Neural cell (in vitro differentiated cells): Measurements from ENCODE around the gene POU6F2. TPM values are rescaled to one million over a fixed set of nuclear protein-coding genes. Genes with fewer than 3 reads are reported as not detected.

Experiments used
- H2AFZ ChIP-seq: fragments of 200-600, 300-800 bp; sonication (generic), shearing (Covaris generic); 2 replicates; pipeline ENCODE4 v1.6.0; 2014; ENCODE audit warnings: low read depth, mild to moderate bottlenecking, antibody characterized with exemption, low read length, moderate library complexity
- H3F3A ChIP-seq: fragments of 200-600 bp; shearing (Covaris generic); 2 replicates; pipeline ENCODE4 v1.6.1; 2016; ENCODE audit warnings: mild to moderate bottlenecking, moderate library complexity, mixed read lengths, antibody characterized with exemption, low read length; ENCODE audit not compliant: insufficient read depth, poor library complexity, severe bottlenecking
- H3K27ac ChIP-seq: fragments of 200-600, 300-800 bp; sonication (generic), shearing (Covaris generic); 2 replicates; pipeline ENCODE4 v1.5.1; 2014; ENCODE audit warnings: mild to moderate bottlenecking, low read length, moderate library complexity
- H3K27me3 ChIP-seq: fragments of 300-800, 200-600 bp; sonication (generic), shearing (Covaris generic); 2 replicates; pipeline ENCODE4 v1.6.0; 2014; ENCODE audit warnings: mild to moderate bottlenecking, low read depth, low read length, moderate library complexity; ENCODE audit not compliant: insufficient read depth
- H3K36me3 ChIP-seq: fragments of 300-800, 200-600 bp; sonication (generic), shearing (Covaris generic); 2 replicates; pipeline ENCODE4 v1.5.1; 2014; ENCODE audit warnings: mild to moderate bottlenecking, antibody characterized with exemption, low read length, moderate library complexity; ENCODE audit not compliant: insufficient read depth
- H3K4me2 ChIP-seq: fragments of 300-800, 200-600 bp; sonication (generic), shearing (Covaris generic); 2 replicates; pipeline ENCODE4 v1.6.0; 2014; ENCODE audit warnings: mild to moderate bottlenecking, low read length
- H3K4me3 ChIP-seq: fragments of 300-800, 200-600 bp; sonication (generic), shearing (Covaris generic); 2 replicates; pipeline ENCODE4 v1.5.1; 2014; ENCODE audit warnings: mild to moderate bottlenecking, low read length, moderate library complexity
- H3K79me2 ChIP-seq: fragments of 200-600 bp; shearing (Covaris generic); replicated peaks from 2 replicates; pipeline ENCODE4 v1.6.0; 2014; ENCODE audit warnings: mild to moderate bottlenecking, low read length, moderate library complexity; ENCODE audit not compliant: insufficient read depth
- H3K9ac ChIP-seq: fragments of 300-800, 200-600 bp; sonication (generic), shearing (Covaris generic); 2 replicates; pipeline ENCODE4 v1.6.1; 2016; ENCODE audit warnings: mild to moderate bottlenecking, low read length, mixed read lengths
- H3K9me2 ChIP-seq: fragments of 200-600 bp; shearing (Covaris generic); 2 replicates; pipeline ENCODE4 v1.6.1; 2016; ENCODE audit warnings: mild to moderate bottlenecking, low read length, mixed read lengths; ENCODE audit not compliant: insufficient read depth
- H3K9me3 ChIP-seq: fragments of 200-600, 300-800 bp; sonication (generic), shearing (Covaris generic); 2 replicates; pipeline ENCODE4 v1.6.1; 2016; ENCODE audit warnings: mild to moderate bottlenecking, mixed run types, low read length, moderate library complexity, mixed read lengths
- H4K20me1 ChIP-seq: fragments of 200-600 bp; shearing (Covaris generic); 2 replicates; pipeline ENCODE4 v1.6.1; 2016; ENCODE audit warnings: mild to moderate bottlenecking, mixed run types; ENCODE audit not compliant: insufficient read depth
- EP300 ChIP-seq: fragments of 450-650 bp; conservative IDR thresholded peaks from 2 replicates; pipeline ENCODE4 v1.6.1; 2014; ENCODE audit warnings: antibody characterized with exemption, mild to moderate bottlenecking, moderate library complexity; ENCODE audit not compliant: poor library complexity, severe bottlenecking
- EZH2 ChIP-seq: fragments of 200-600, 300-800 bp; shearing (Covaris generic), sonication (generic); IDR thresholded peaks from 2 replicates; pipeline ENCODE4 v1.6.1; 2014; ENCODE audit warnings: antibody characterized with exemption, low read length, borderline replicate concordance, mild to moderate bottlenecking; ENCODE audit not compliant: insufficient read depth, poor library complexity, severe bottlenecking
- MXI1 ChIP-seq: fragments of 450-650 bp; conservative IDR thresholded peaks from 2 replicates; pipeline ENCODE4 v1.6.1; 2014; ENCODE audit warnings: antibody characterized with exemption, mild to moderate bottlenecking; ENCODE audit not compliant: poor library complexity, severe bottlenecking
- POLR2AphosphoS5 ChIP-seq: IDR thresholded peaks from 2 replicates; pipeline ENCODE4 v1.6.1; 2012
- RAD21 ChIP-seq: fragments of 450-650 bp; conservative IDR thresholded peaks from 2 replicates; pipeline ENCODE4 v1.6.1; 2014; ENCODE audit warnings: antibody characterized with exemption, mild to moderate bottlenecking, moderate library complexity
- SMC3 ChIP-seq: fragments of 450-650 bp; conservative IDR thresholded peaks from 2 replicates; pipeline ENCODE4 v1.6.1; 2014; ENCODE audit warnings: antibody characterized with exemption, mild to moderate bottlenecking, moderate library complexity; ENCODE audit not compliant: poor library complexity
- TAF1 ChIP-seq: IDR thresholded peaks from 2 replicates; pipeline ENCODE4 v1.6.1; 2012; ENCODE audit warnings: low read depth
- polyA plus RNA-seq: library from polyadenylated mRNA; depleted of rRNA; stranded (reverse); fragments of >200 nt; gene quantifications from 2 replicates; pipeline ENCODE4 v1.2.3, GENCODE V29; 2014
- TF ChIP-seq, protein P1 (sequence below): fragments of 450-650 bp; IDR thresholded peaks from 2 replicates; pipeline ENCODE4 v1.5.1; 2014; ENCODE audit warnings: antibody characterized with exemption, mild to moderate bottlenecking, moderate library complexity; ENCODE audit not compliant: poor library complexity, severe bottlenecking
- TF ChIP-seq, protein P2 (sequence below): IDR thresholded peaks from 2 replicates; pipeline ENCODE4 v1.6.1; 2012; ENCODE audit warnings: borderline replicate concordance

Gene POU6F2
- polyA plus RNA-seq, 1 donor from 2014 or later, result 2.8 TPM

DNA sequence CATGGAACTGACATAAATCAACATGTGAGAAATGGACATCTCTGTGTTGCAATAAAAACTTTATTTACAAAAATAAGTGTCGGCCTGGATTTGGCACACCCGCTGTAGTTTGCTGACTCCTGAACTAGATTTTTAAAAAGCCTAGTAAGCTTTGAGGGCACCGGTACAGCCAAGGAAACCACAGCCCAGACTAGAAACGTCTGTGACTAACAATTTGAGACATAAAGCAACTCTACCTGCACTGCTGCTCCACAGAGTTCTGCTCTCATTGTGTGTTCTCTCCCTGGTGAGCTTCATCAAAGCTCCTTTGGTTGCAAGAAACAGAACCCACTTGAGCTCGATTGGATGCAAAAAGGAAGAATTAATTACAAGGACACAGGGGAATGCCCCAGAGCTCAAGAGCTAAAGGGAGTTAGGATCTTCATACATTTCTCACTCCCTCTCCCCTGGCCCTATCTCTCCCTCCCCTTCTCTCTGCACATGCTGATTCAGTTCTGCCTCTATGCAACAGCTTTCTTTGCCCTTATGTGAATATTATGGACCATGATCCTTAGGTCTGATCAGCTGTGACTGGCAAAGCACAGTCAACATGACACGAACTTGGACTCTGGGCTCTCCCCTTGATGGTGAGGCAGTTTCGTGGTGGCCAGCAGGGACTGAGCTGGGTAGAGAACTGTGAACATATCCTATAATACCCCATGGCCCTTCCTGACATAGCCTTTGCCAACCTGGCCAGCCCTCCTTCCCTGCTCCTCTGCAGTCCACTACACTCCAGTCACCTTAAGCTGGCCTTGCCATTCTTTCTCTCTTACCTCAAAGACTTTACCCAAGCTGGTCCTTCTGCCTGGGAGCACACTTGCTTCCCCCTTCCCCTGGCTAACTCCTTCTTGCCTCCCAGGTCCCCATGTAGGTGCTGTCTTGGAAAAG, 511.0 kb downstream of the POU6F2 start:
- H3K27me3 ChIP-seq, result no peaks in the 10 kb centered on the region
- no peak overlapping the region for H2AFZ ChIP-seq
- no peak overlapping the region for H3K9ac ChIP-seq
- no peaks in the 10 kb centered on the region for H3K79me2 ChIP-seq
- no peak overlapping the region for H3K27ac ChIP-seq
- H4K20me1 ChIP-seq, result no peaks in the 10 kb centered on the region
- no peaks in the 10 kb centered on the region for H3K36me3 ChIP-seq
- TF ChIP-seq EP300 (no peak), POLR2AphosphoS5 (no peak), SMC3 (no peak), TAF1 (no peak), MXI1 (no peak)
- TF ChIP-seq, protein P1, sequence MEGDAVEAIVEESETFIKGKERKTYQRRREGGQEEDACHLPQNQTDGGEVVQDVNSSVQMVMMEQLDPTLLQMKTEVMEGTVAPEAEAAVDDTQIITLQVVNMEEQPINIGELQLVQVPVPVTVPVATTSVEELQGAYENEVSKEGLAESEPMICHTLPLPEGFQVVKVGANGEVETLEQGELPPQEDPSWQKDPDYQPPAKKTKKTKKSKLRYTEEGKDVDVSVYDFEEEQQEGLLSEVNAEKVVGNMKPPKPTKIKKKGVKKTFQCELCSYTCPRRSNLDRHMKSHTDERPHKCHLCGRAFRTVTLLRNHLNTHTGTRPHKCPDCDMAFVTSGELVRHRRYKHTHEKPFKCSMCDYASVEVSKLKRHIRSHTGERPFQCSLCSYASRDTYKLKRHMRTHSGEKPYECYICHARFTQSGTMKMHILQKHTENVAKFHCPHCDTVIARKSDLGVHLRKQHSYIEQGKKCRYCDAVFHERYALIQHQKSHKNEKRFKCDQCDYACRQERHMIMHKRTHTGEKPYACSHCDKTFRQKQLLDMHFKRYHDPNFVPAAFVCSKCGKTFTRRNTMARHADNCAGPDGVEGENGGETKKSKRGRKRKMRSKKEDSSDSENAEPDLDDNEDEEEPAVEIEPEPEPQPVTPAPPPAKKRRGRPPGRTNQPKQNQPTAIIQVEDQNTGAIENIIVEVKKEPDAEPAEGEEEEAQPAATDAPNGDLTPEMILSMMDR, result no peak
- TF ChIP-seq, protein P2, sequence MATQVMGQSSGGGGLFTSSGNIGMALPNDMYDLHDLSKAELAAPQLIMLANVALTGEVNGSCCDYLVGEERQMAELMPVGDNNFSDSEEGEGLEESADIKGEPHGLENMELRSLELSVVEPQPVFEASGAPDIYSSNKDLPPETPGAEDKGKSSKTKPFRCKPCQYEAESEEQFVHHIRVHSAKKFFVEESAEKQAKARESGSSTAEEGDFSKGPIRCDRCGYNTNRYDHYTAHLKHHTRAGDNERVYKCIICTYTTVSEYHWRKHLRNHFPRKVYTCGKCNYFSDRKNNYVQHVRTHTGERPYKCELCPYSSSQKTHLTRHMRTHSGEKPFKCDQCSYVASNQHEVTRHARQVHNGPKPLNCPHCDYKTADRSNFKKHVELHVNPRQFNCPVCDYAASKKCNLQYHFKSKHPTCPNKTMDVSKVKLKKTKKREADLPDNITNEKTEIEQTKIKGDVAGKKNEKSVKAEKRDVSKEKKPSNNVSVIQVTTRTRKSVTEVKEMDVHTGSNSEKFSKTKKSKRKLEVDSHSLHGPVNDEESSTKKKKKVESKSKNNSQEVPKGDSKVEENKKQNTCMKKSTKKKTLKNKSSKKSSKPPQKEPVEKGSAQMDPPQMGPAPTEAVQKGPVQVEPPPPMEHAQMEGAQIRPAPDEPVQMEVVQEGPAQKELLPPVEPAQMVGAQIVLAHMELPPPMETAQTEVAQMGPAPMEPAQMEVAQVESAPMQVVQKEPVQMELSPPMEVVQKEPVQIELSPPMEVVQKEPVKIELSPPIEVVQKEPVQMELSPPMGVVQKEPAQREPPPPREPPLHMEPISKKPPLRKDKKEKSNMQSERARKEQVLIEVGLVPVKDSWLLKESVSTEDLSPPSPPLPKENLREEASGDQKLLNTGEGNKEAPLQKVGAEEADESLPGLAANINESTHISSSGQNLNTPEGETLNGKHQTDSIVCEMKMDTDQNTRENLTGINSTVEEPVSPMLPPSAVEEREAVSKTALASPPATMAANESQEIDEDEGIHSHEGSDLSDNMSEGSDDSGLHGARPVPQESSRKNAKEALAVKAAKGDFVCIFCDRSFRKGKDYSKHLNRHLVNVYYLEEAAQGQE, result no peak
- H3K9me3 ChIP-seq, result no peaks in the 10 kb centered on the region
- no peaks in the 10 kb centered on the region for H3K9me2 ChIP-seq
- H3K4me2 ChIP-seq, result no peak overlapping the region
- H3F3A ChIP-seq, result no peaks in the 10 kb centered on the region
- no peak overlapping the region for H3K4me3 ChIP-seq

DNA sequence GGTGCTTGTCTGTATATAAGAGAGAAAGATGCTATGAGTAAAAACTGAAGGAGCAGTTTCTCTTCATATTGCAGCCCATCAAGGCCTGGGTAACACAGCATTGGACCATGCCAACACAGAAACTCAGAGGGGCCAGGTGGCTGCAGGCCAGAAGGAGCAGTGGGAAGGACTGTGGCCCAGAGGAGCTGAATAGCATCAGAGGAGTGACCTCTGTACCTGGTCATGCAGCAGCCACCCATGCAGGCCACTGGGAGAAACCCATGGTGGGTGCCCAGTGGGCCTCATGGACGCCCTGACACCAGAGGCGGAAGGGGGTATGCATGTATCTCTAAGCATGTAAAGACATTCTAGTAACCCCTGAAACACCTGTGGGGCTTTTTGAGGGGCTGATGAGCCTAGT, 512.6 kb downstream of the POU6F2 start:
- H3F3A ChIP-seq, result no peaks in the 10 kb centered on the region
- H3K9ac ChIP-seq, result no peak overlapping the region
- no peak for TF ChIP-seq POLR2AphosphoS5
- H3K9me2 ChIP-seq, result no peaks in the 10 kb centered on the region
- no peaks in the 10 kb centered on the region for H3K9me3 ChIP-seq
- no peaks in the 10 kb centered on the region for H3K79me2 ChIP-seq
- H3K4me3 ChIP-seq, result no peak overlapping the region
- no peak overlapping the region for H3K27ac ChIP-seq
- H3K36me3 ChIP-seq, result no peaks in the 10 kb centered on the region
- no peak overlapping the region for H3K4me2 ChIP-seq
- no peaks in the 10 kb centered on the region for H3K27me3 ChIP-seq
- no peak overlapping the region for H2AFZ ChIP-seq
- no peaks in the 10 kb centered on the region for H4K20me1 ChIP-seq

DNA sequence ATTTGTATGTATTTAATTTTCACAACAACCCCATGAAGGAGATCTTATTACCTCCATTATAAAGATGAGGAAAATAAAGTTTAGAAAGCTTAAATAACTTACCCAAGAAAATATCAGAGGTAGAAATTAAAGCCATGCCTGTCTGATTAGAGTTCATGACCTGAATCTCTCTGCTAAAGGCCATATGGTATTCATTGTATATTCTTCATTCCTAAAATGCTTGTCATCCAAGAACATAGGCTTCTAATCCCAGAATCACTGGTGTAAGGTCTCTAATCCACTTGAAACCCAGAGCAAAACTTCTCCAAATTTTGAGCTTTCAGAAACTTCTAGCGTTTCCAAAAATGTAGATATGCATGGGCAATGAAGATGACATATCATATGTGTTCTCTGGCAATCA, 516.2 kb downstream of the POU6F2 start:
- Histone ChIP-seq H3K27me3 (no peaks in the 10 kb centered on the region), H3K79me2 (no peaks in the 10 kb centered on the region), H3K9me2 (no peaks in the 10 kb centered on the region), H3K4me2 (no peak overlapping the region), H3K36me3 (no peaks in the 10 kb centered on the region), H3K9ac (no peak overlapping the region), H3F3A (no peaks in the 10 kb centered on the region), H3K9me3 (no peaks in the 10 kb centered on the region), H3K4me3 (no peak overlapping the region), H2AFZ (no peak overlapping the region), H3K27ac (no peak overlapping the region), H4K20me1 (no peaks in the 10 kb centered on the region)
- no peak for TF ChIP-seq EZH2
- TF ChIP-seq MXI1, result no peak
- TF ChIP-seq EP300, result no peak
- TF ChIP-seq SMC3, result no peak
- no peak for TF ChIP-seq RAD21
- TF ChIP-seq TAF1, result no peak
- TF ChIP-seq, protein P1, result no peak
- TF ChIP-seq POLR2AphosphoS5, result no peak
